Astrocyte of the hippocampus (primary cell): ENCODE data around the gene MRTO4.
"Not testable (repeated sequence)": the region's sequence is repeated elsewhere in the genome, so short reads cannot be mapped to it uniquely, and the experiment has no call there.

Experiments used
- DNase-seq: peaks from one replicate; pipeline ENCODE4 v3.0.0; 2011; ENCODE audit warnings: low read depth, low spot score

Gene MRTO4

GRCh38 chr1:19251305-19252196 lies at the start of gene MRTO4, which contains the start of gene EMC1:
Gene MRTO4, plus strand, starts transcription at chr1:19251805. Its CDS starts 31 bp downstream, at chr1:19251836.
Gene EMC1, minus strand, starts transcription at chr1:19251524. Its CDS starts 15 bp downstream, at chr1:19251509.
- peak; percentile 93 for DNase-seq

GRCh38 chr1:19202396-19202795 lies 49.2 kb upstream of the MRTO4 start:
- no peak for DNase-seq

GRCh38 chr1:19203440-19203839 lies 48.2 kb upstream of the MRTO4 start:
- DNase-seq, result peak; percentile 82

- DNase-seq, result no peak
These were observed 46.9 kb upstream of the MRTO4 start for GRCh38 chr1:19204446-19205266.

GRCh38 chr1:19205403-19205802 lies 46.2 kb upstream of the MRTO4 start:
- DNase-seq, result no peak

- no peak for DNase-seq
These were observed 45.8 kb upstream of the MRTO4 start for GRCh38 chr1:19205845-19206244.

GRCh38 chr1:19206947-19207346 lies 44.7 kb upstream of the MRTO4 start:
- no peak for DNase-seq

- peak; percentile 34 for DNase-seq
These were observed 42.7 kb upstream of the MRTO4 start for GRCh38 chr1:19208710-19209438.

GRCh38 chr1:19209439-19209989 lies 42.1 kb upstream of the MRTO4 start:
- DNase-seq, result peak; percentile 45

- DNase-seq, result peak; percentile 98
These were observed 41.4 kb upstream of the MRTO4 start, which contains the start of gene UBR4 for GRCh38 chr1:19209990-19210771. Gene UBR4, minus strand, starts transcription at chr1:19210266. Its CDS starts 18 bp downstream, at chr1:19210248.

- DNase-seq, result peak; percentile 30
These were observed 40.6 kb upstream of the MRTO4 start for GRCh38 chr1:19210772-19211549.

GRCh38 chr1:19212167-19212566 lies 39.4 kb upstream of the MRTO4 start:
- DNase-seq, result no peak

- DNase-seq, result no peak
These were observed 38.0 kb upstream of the MRTO4 start for GRCh38 chr1:19213580-19213979.

- DNase-seq, result not testable (repeated sequence)
These were observed 35.0 kb upstream of the MRTO4 start for GRCh38 chr1:19216585-19216984.

- DNase-seq, result no peak
These were observed 32.2 kb upstream of the MRTO4 start for GRCh38 chr1:19219451-19219850.

- no peak for DNase-seq
These were observed 31.3 kb upstream of the MRTO4 start for GRCh38 chr1:19220080-19220846.

GRCh38 chr1:19220991-19221390 lies 30.6 kb upstream of the MRTO4 start:
- DNase-seq, result no peak

GRCh38 chr1:19222573-19222972 lies 29.0 kb upstream of the MRTO4 start:
- no peak for DNase-seq
